Measurements from ENCODE around the gene OAS2. TPM values are rescaled to one million over a fixed set of nuclear protein-coding genes. Genes with fewer than 3 reads are reported as not detected.

OAS2 gene
- total and polyA plus RNA-seq, 2 of the 4 experiments (the other 2 are of a cell fraction): under 0.01 TPM; not detected in 1

- no peak overlapping the region for H3K18ac ChIP-seq (ENCODE audit: low read depth, low read length)
- H4K5ac ChIP-seq (ENCODE audit: low read depth, low read length): no peak overlapping the region
- no peak for TF ChIP-seq RFX5 (IDR thresholded peaks at IDR 0.05; ENCODE audit: low read depth, low read length)
- H3K4ac ChIP-seq (ENCODE audit: low read depth, low read length): no peak overlapping the region
- no peak overlapping the region for H3K27ac ChIP-seq (ENCODE audit: insufficient read depth, low read length)
- H3K14ac ChIP-seq (replicated peaks; ENCODE audit: low read depth, low read length): no peak overlapping the region
- no peaks in the 10 kb centered on the region for H3K27me3 ChIP-seq (ENCODE audit: control insufficient read depth, insufficient read depth, low read length)
- H4K8ac ChIP-seq (ENCODE audit: low read depth in 2 of 2, low read length in 2 of 2): no peak overlapping the region
- H3K4me2 ChIP-seq (ENCODE audit: low read depth, low read length): no peak overlapping the region
- H2BK120ac ChIP-seq (ENCODE audit: low read depth, low read length): no peak overlapping the region
- ATAC-seq (ENCODE audit: low read depth) (no peak), DNase-seq (no peak)
- H4K20me1 ChIP-seq (ENCODE audit: insufficient read depth, low read length): no peaks in the 10 kb centered on the region
- H2AK9ac ChIP-seq (replicated peaks; ENCODE audit: low read depth, low read length, poor library complexity): no peak overlapping the region
- ChIA-PET POLR2A (ENCODE audit: unreplicated experiment) (no interaction called here), CTCF (no interaction called here)
- H2AK5ac ChIP-seq (ENCODE audit: low read depth, low read length): no peak overlapping the region
- no peak overlapping the region for H3K4me3 ChIP-seq (ENCODE audit: insufficient read depth, low read depth, low read length)
- H4K91ac ChIP-seq (ENCODE audit: insufficient read depth, low read depth, low read length): no peak overlapping the region
- H3K9me3 ChIP-seq (ENCODE audit: control insufficient read depth, insufficient read depth, low read length): no peaks in the 10 kb centered on the region
- WGBS, 2 experiments (ENCODE audit: extremely low coverage in 2 of 2, insufficient read length in 1 of 2): 95% methylated on average over 8 of the region's 15 CpGs; no CpG with 5 or more reads in 1 of the 2 experiments
- dilution Hi-C loops (cut with HindIII; ENCODE audit: low sequenced_read_pairs, unreplicated experiment): no loop called here
- no TSS peak for BruUV-seq (replicated peaks)
- intact Hi-C loops (cut with micrococcal nuclease): no loop called here
- in situ Hi-C loops (cut with MboI; ENCODE audit: low sequenced_read_pairs): no loop called here
- no peak overlapping the region for H2BK5ac ChIP-seq (ENCODE audit: low read depth, low read length, poor library complexity, severe bottlenecking)
- no peaks in the 10 kb centered on the region for H3K4me1 ChIP-seq (ENCODE audit: control insufficient read depth, insufficient read depth, low read length)
- peaks cover 3% of the 10 kb centered on the region; the same call in 1 of the 2 replicates for H3K9me1 ChIP-seq (ENCODE audit: insufficient read depth, low read length)
- no peak overlapping the region for H2BK15ac ChIP-seq (ENCODE audit: low read depth, low read length)
- H3K36me3 ChIP-seq (ENCODE audit: control insufficient read depth, insufficient read depth, low read length): no peaks in the 10 kb centered on the region; the same call in 1 of the 2 replicates
- no peak overlapping the region for H2BK20ac ChIP-seq (ENCODE audit: low read depth, low read length)
- no peak overlapping the region for H3K56ac ChIP-seq (ENCODE audit: extremely low read depth, insufficient read depth, low read length)
- no peak overlapping the region for H2AFZ ChIP-seq (replicated peaks; ENCODE audit: low read length, poor library complexity)
- H3K23ac ChIP-seq (ENCODE audit: low read depth, low read length): no peak overlapping the region
- no peaks in the 10 kb centered on the region for H3K79me1 ChIP-seq (ENCODE audit: low read depth in 1 of 2, low read length in 2 of 2)
- no peak overlapping the region for H3K9ac ChIP-seq (ENCODE audit: low read depth, low read length)
Observed at GRCh38 chr12:112965643-112966042, 12.7 kb upstream of the OAS2 start.
